ENCODE data around the gene ATG13.
"Not testable (repeated sequence)": the region's sequence is repeated elsewhere in the genome, so short reads cannot be mapped to it uniquely, and the experiment has no call there.

ATG13 gene

DNA sequence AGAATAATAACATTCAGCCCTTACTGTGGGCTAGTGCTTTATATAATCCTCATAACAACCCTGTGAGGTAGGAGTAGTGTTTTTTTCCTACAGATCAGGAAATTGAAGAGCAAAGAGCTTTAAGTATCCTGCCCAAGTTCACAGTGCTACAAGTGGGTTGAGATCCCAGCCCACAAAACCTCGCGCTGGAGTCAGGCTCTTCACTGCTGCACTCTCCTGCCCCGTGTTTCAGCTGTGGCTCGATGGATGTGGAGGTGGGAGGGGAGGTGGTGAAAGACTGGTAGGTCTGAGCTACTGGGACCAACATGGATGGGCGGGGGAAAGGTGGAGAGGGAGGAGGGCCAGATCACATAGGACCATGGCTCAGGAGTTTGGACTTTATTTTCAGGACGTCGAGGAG is 89.5 kb downstream of the ATG13 start:
- Histone ChIP-seq H3K9ac (ENCODE audit: low read depth, low read length, poor library complexity) (peak overlapping the region; percentile 57), H4K8ac (ENCODE audit: low read depth, low read length) (no peak overlapping the region), H2AK5ac (ENCODE audit: low read depth, low read length) (no peak overlapping the region), H3K27me3 (ENCODE audit: control insufficient read depth in 3 of 3, insufficient read depth in 3 of 3, low read depth in 1 of 3, low read length in 3 of 3) (no peaks in the 10 kb centered on the region), H4K91ac (ENCODE audit: low read depth, low read length, poor library complexity) (no peak overlapping the region), H3K4me3 (ENCODE audit: low read length in 2 of 2) (no peak overlapping the region), H2BK12ac (ENCODE audit: low read length) (no peak overlapping the region), H3K4ac (ENCODE audit: low read length) (no peak overlapping the region), H3K23ac (ENCODE audit: low read depth, low read length, poor library complexity) (no peak overlapping the region), H3K4me1 (ENCODE audit: control insufficient read depth in 2 of 2, insufficient read depth in 1 of 2, low read depth in 1 of 2, low read length in 2 of 2) (peaks cover 0 to under 1% of the 10 kb centered on the region in 2 donors), H3K36me3 (replicated peaks in 1 of 2; ENCODE audit: control insufficient read depth in 2 of 2, insufficient read depth in 2 of 2, low read length in 2 of 2) (peaks cover 34 to 55% of the 10 kb centered on the region in 2 donors), H3K79me1 (ENCODE audit: low read depth, low read length) (no peaks in the 10 kb centered on the region), H3K27ac (replicated peaks; ENCODE audit: low read length) (no peak overlapping the region), H3K4me2 (ENCODE audit: insufficient read depth, low read length, poor library complexity, severe bottlenecking) (no peak overlapping the region), H2BK120ac (ENCODE audit: low read depth, low read length) (no peak overlapping the region), H2AFZ (ENCODE audit: low read length) (no peak overlapping the region), H3K18ac (ENCODE audit: low read length) (no peak overlapping the region), H2BK15ac (ENCODE audit: low read length) (no peak overlapping the region), H2BK5ac (ENCODE audit: low read length) (no peak overlapping the region), H3K9me3 (replicated peaks in 1 of 2; ENCODE audit: control insufficient read depth in 2 of 2, insufficient read depth in 1 of 2, low read depth in 1 of 2, low read length in 2 of 2) (no peaks in the 10 kb centered on the region), H3K14ac (ENCODE audit: low read length) (no peak overlapping the region)
- WGBS, 2 donors (ENCODE audit: extremely low coverage in 2 of 2, insufficient read length in 2 of 2, insufficient replicate concordance in 1 of 2): no CpG with 5 or more reads among the region's 7 CpGs
- DNase-seq (ENCODE audit: low spot score): no peak

DNA sequence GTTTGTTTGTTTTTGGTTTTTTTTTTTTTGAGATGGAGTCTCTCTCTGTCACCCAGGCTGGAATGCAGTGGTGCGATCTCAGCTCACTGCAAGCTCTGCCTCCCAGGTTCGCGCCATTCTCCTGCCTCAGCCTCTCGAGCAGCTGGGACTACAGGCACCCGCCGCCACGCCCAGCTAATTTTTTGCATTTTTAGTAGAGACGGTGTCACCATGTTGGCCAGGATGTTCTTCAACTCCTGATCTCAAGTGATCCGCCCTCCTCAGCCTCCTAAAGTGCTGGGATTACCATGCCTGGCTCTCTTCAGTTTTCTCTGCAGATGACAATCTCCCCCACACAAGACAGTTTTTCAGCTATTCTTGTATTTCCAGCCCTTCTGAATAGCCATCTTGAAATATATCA is 92.0 kb downstream of the ATG13 start:
- H3K79me1 ChIP-seq (ENCODE audit: low read depth, low read length); H3K18ac ChIP-seq (ENCODE audit: low read length); H2AFZ ChIP-seq (ENCODE audit: low read length); H2AK5ac ChIP-seq (ENCODE audit: low read depth, low read length); H3K9me3 ChIP-seq (replicated peaks in 1 of 2; ENCODE audit: control insufficient read depth in 2 of 2, insufficient read depth in 1 of 2, low read depth in 1 of 2, low read length in 2 of 2); H3K4me3 ChIP-seq (ENCODE audit: low read length in 2 of 2); DNase-seq (ENCODE audit: low spot score); H2BK12ac ChIP-seq (ENCODE audit: low read length); H3K14ac ChIP-seq (ENCODE audit: low read length); H2BK15ac ChIP-seq (ENCODE audit: low read length); H3K4me2 ChIP-seq (ENCODE audit: insufficient read depth, low read length, poor library complexity, severe bottlenecking); H3K27me3 ChIP-seq (ENCODE audit: control insufficient read depth in 3 of 3, insufficient read depth in 3 of 3, low read depth in 1 of 3, low read length in 3 of 3); H4K8ac ChIP-seq (ENCODE audit: low read depth, low read length); H3K27ac ChIP-seq (replicated peaks; ENCODE audit: low read length); H2BK5ac ChIP-seq (ENCODE audit: low read length); H3K9ac ChIP-seq (ENCODE audit: low read depth, low read length, poor library complexity); H4K91ac ChIP-seq (ENCODE audit: low read depth, low read length, poor library complexity); H2BK120ac ChIP-seq (ENCODE audit: low read depth, low read length); H3K4me1 ChIP-seq (ENCODE audit: control insufficient read depth in 2 of 2, insufficient read depth in 1 of 2, low read depth in 1 of 2, low read length in 2 of 2); H3K23ac ChIP-seq (ENCODE audit: low read depth, low read length, poor library complexity); H3K4ac ChIP-seq (ENCODE audit: low read length): not testable (repeated sequence)
- no CpG with 5 or more reads among the region's 9 CpGs for WGBS, 2 donors (ENCODE audit: extremely low coverage in 2 of 2, insufficient read length in 2 of 2, insufficient replicate concordance in 1 of 2)
- peaks cover 20 to 33% of the 10 kb centered on the region in 2 donors for H3K36me3 ChIP-seq (replicated peaks in 1 of 2; ENCODE audit: control insufficient read depth in 2 of 2, insufficient read depth in 2 of 2, low read length in 2 of 2)

DNA sequence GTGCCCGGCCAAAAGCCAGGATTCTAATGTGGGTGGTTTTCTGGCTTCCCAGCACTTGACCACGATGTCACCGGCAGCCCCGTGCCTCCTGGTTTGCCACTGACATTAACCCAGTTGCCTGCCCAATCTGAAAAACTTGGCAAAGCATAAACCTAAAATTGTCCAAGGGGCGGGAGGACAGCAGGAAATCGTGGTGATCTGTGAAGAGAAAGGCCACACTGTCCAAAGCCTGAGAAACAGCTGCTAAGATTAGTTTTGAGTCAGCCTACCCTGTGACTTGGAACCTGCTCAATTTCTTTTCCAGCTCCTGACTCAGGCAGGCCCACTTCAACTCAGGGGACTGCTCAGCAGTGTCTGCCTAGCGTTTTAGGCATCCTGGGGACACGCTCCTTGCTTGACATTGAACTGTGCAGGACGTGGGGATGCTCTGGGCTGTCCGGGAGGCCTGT is 93.5 kb downstream of the ATG13 start:
- no peaks in the 10 kb centered on the region for H3K79me1 ChIP-seq (ENCODE audit: low read depth, low read length)
- no peak overlapping the region for H4K91ac ChIP-seq (ENCODE audit: low read depth, low read length, poor library complexity)
- DNase-seq (ENCODE audit: low spot score): no peak
- peaks cover 0 to 2% of the 10 kb centered on the region in 2 donors for H3K9me3 ChIP-seq (replicated peaks in 1 of 2; ENCODE audit: control insufficient read depth in 2 of 2, insufficient read depth in 1 of 2, low read depth in 1 of 2, low read length in 2 of 2)
- H3K4ac ChIP-seq (ENCODE audit: low read length): no peak overlapping the region
- no peak overlapping the region for H3K23ac ChIP-seq (ENCODE audit: low read depth, low read length, poor library complexity)
- H3K9ac ChIP-seq (ENCODE audit: low read depth, low read length, poor library complexity): no peak overlapping the region
- no peak overlapping the region for H2BK15ac ChIP-seq (ENCODE audit: low read length)
- H2AFZ ChIP-seq (ENCODE audit: low read length): peak overlapping the region; percentile 41
- no peak overlapping the region for H2BK5ac ChIP-seq (ENCODE audit: low read length)
- H3K4me2 ChIP-seq (ENCODE audit: insufficient read depth, low read length, poor library complexity, severe bottlenecking): no peak overlapping the region
- H2BK120ac ChIP-seq (ENCODE audit: low read depth, low read length): no peak overlapping the region
- H3K36me3 ChIP-seq (replicated peaks in 1 of 2; ENCODE audit: control insufficient read depth in 2 of 2, insufficient read depth in 2 of 2, low read length in 2 of 2): peaks cover 7 to 18% of the 10 kb centered on the region in 2 donors
- no peak overlapping the region for H3K14ac ChIP-seq (ENCODE audit: low read length)
- H2BK12ac ChIP-seq (ENCODE audit: low read length): no peak overlapping the region
- H3K27me3 ChIP-seq (ENCODE audit: control insufficient read depth in 3 of 3, insufficient read depth in 3 of 3, low read depth in 1 of 3, low read length in 3 of 3): no peaks in the 10 kb centered on the region
- H3K18ac ChIP-seq (ENCODE audit: low read length): no peak overlapping the region
- no peak overlapping the region for H4K8ac ChIP-seq (ENCODE audit: low read depth, low read length)
- no peaks in the 10 kb centered on the region for H3K4me1 ChIP-seq (ENCODE audit: control insufficient read depth in 2 of 2, insufficient read depth in 1 of 2, low read depth in 1 of 2, low read length in 2 of 2)
- H2AK5ac ChIP-seq (ENCODE audit: low read depth, low read length): no peak overlapping the region
- WGBS, 2 donors (ENCODE audit: extremely low coverage in 2 of 2, insufficient read length in 2 of 2, insufficient replicate concordance in 1 of 2): no CpG with 5 or more reads among the region's 10 CpGs
- H3K27ac ChIP-seq (replicated peaks; ENCODE audit: low read length): no peak overlapping the region
- H3K4me3 ChIP-seq (ENCODE audit: low read length in 2 of 2): no peak overlapping the region

DNA sequence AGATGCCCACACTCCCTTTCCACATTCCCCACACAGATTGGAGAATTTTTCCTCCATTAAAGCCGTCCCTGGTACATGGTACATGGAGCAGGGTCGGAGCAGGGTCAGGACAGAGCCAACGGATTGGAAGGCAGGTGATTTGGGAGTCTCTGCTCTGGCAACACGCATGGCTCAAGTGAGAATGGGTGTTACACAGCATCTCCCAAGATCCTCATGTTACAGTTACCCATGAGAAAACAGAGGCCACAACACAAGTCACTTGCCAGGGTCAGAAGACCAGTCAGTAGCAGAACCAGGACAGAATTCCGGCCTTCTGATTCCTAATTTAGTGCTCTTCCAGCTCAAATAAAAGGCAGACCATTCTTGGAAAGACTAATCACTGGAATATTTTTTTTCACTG is 94.0 kb downstream of the ATG13 start:
- H2BK12ac ChIP-seq (ENCODE audit: low read length): no peak overlapping the region
- no peak overlapping the region for H3K4me3 ChIP-seq (ENCODE audit: low read length in 2 of 2)
- H2AFZ ChIP-seq (ENCODE audit: low read length): peak overlapping the region; percentile 41
- H3K9ac ChIP-seq (ENCODE audit: low read depth, low read length, poor library complexity): no peak overlapping the region
- no peak overlapping the region for H2BK15ac ChIP-seq (ENCODE audit: low read length)
- no peak overlapping the region for H3K18ac ChIP-seq (ENCODE audit: low read length)
- no peaks in the 10 kb centered on the region for H3K4me1 ChIP-seq (ENCODE audit: control insufficient read depth in 2 of 2, insufficient read depth in 1 of 2, low read depth in 1 of 2, low read length in 2 of 2)
- no peak overlapping the region for H3K4ac ChIP-seq (ENCODE audit: low read length)
- no peaks in the 10 kb centered on the region for H3K79me1 ChIP-seq (ENCODE audit: low read depth, low read length)
- no CpG with 5 or more reads among the region's 5 CpGs for WGBS, 2 donors (ENCODE audit: extremely low coverage in 2 of 2, insufficient read length in 2 of 2, insufficient replicate concordance in 1 of 2)
- no peak overlapping the region for H3K4me2 ChIP-seq (ENCODE audit: insufficient read depth, low read length, poor library complexity, severe bottlenecking)
- H3K9me3 ChIP-seq (replicated peaks in 1 of 2; ENCODE audit: control insufficient read depth in 2 of 2, insufficient read depth in 1 of 2, low read depth in 1 of 2, low read length in 2 of 2): peaks cover 0 to 2% of the 10 kb centered on the region in 2 donors
- no peak overlapping the region for H2BK5ac ChIP-seq (ENCODE audit: low read length)
- H4K91ac ChIP-seq (ENCODE audit: low read depth, low read length, poor library complexity): no peak overlapping the region
- H3K14ac ChIP-seq (ENCODE audit: low read length): no peak overlapping the region
- no peak for DNase-seq (ENCODE audit: low spot score)
- no peak overlapping the region for H3K23ac ChIP-seq (ENCODE audit: low read depth, low read length, poor library complexity)
- no peak overlapping the region for H2AK5ac ChIP-seq (ENCODE audit: low read depth, low read length)
- no peaks in the 10 kb centered on the region for H3K27me3 ChIP-seq (ENCODE audit: control insufficient read depth in 3 of 3, insufficient read depth in 3 of 3, low read depth in 1 of 3, low read length in 3 of 3)
- H3K27ac ChIP-seq (replicated peaks; ENCODE audit: low read length): no peak overlapping the region
- no peak overlapping the region for H4K8ac ChIP-seq (ENCODE audit: low read depth, low read length)
- H3K36me3 ChIP-seq (replicated peaks in 1 of 2; ENCODE audit: control insufficient read depth in 2 of 2, insufficient read depth in 2 of 2, low read length in 2 of 2): peaks cover 5 to 15% of the 10 kb centered on the region in 2 donors
- H2BK120ac ChIP-seq (ENCODE audit: low read depth, low read length): no peak overlapping the region
